Measurements from ENCODE around the gene PTRH2. TPM values are rescaled to one million over a fixed set of nuclear protein-coding genes. Genes with fewer than 3 reads are reported as not detected.
A peak's percentile ranks its signal among the peaks of the same experiment; 100 is the strongest.

The PTRH2 gene
- total RNA-seq, 1 donor from 2014 or later, result 24.4 TPM

DNA sequence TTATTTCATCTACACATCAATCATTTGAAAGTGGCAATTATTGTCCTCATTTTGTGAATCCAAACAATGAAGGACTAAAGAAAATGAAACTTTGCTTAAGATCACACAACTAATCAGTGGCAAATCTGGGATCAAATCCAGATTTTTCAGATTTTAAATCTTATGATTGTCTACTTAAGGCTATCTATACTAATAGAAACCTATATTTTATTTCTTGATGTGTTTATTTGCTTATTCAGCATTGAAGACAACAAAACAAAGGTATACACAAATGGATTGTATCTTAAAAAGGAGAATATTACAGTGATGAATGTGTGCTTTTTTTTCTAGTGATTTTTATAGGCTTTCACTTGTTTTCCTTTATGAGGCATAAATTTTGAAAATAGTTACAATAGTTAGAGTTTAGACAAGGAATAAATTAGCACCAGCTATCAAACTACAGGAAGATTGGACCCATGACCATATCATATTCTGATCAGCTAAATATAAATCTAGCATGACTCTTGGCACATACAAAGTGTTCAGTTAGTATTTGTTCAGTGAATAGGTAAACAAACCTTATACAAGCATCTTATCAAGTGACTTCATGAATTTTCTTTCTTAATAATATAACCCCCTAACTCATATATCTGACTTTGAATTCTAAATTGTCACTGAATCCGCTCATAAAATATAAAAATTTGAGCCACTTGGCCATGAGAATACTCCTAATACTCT lies 20.7 kb upstream of the PTRH2 start:
- Mint-ChIP-seq H3K36me3 (peaks cover 3% of the 10 kb centered on the region), H3K9me3 (no peaks in the 10 kb centered on the region), H3K27me3 (ENCODE audit: low read depth) (no peaks in the 10 kb centered on the region), H3K4me3 (no peak overlapping the region), H3K4me1 (peaks cover 5% of the 10 kb centered on the region), H3K27ac (peak overlapping the region; percentile 25)
- TF ChIP-seq, protein P1, sequence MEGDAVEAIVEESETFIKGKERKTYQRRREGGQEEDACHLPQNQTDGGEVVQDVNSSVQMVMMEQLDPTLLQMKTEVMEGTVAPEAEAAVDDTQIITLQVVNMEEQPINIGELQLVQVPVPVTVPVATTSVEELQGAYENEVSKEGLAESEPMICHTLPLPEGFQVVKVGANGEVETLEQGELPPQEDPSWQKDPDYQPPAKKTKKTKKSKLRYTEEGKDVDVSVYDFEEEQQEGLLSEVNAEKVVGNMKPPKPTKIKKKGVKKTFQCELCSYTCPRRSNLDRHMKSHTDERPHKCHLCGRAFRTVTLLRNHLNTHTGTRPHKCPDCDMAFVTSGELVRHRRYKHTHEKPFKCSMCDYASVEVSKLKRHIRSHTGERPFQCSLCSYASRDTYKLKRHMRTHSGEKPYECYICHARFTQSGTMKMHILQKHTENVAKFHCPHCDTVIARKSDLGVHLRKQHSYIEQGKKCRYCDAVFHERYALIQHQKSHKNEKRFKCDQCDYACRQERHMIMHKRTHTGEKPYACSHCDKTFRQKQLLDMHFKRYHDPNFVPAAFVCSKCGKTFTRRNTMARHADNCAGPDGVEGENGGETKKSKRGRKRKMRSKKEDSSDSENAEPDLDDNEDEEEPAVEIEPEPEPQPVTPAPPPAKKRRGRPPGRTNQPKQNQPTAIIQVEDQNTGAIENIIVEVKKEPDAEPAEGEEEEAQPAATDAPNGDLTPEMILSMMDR (IDR thresholded peaks at IDR 0.05; ENCODE audit: unreplicated experiment), result no peak
- no peak for DNase-seq (ENCODE audit: low spot score in 2 of 2, unreplicated experiment in 2 of 2)

- no peaks in the 10 kb centered on the region for H3K27me3 Mint-ChIP-seq (ENCODE audit: low read depth)
- TF ChIP-seq, protein P1 (IDR thresholded peaks at IDR 0.05; ENCODE audit: unreplicated experiment), result no peak
- no peak for DNase-seq (ENCODE audit: low spot score in 2 of 2, unreplicated experiment in 2 of 2)
- no peaks in the 10 kb centered on the region for H3K9me3 Mint-ChIP-seq
- H3K4me3 Mint-ChIP-seq, result no peak overlapping the region
- no peak overlapping the region for H3K27ac Mint-ChIP-seq
- H3K36me3 Mint-ChIP-seq, result no peaks in the 10 kb centered on the region
- H3K4me1 Mint-ChIP-seq, result peaks cover 5% of the 10 kb centered on the region
Observed at GRCh38 chr17:59725691-59726090, 18.5 kb upstream of the PTRH2 start.

GRCh38 chr17:59723607-59724006 lies 16.4 kb upstream of the PTRH2 start:
- Mint-ChIP-seq H3K4me1 (peaks cover 5% of the 10 kb centered on the region), H3K36me3 (no peaks in the 10 kb centered on the region), H3K27me3 (ENCODE audit: low read depth) (no peaks in the 10 kb centered on the region), H3K27ac (no peak overlapping the region), H3K4me3 (no peak overlapping the region), H3K9me3 (no peaks in the 10 kb centered on the region)
- TF ChIP-seq, protein P1 (IDR thresholded peaks at IDR 0.05; ENCODE audit: unreplicated experiment), result no peak
- no peak for DNase-seq (ENCODE audit: low spot score in 2 of 2, unreplicated experiment in 2 of 2)

DNA sequence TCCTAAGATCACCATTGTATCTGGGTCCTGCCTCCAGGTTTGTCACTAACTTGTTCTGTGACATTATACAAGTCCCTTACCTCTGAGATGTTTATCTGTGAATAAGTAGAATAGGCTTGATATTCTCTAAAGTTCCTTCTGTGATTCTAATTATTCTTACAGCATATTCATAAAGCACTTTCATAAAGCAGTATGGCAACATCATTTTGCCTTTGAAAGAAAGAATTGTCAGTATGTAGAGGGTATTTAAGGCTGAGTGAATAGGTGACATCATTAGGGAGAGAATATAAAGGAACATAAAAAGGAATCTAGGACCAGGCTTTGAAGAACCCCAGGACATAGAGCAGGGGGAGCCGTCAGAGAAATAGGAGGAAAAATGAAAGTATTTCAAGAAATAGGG lies 15.8 kb upstream of the PTRH2 start:
- TF ChIP-seq, protein P1 (IDR thresholded peaks at IDR 0.05; ENCODE audit: unreplicated experiment), result no peak
- no peak overlapping the region for H3K4me3 Mint-ChIP-seq
- H3K4me1 Mint-ChIP-seq, result peaks cover 5% of the 10 kb centered on the region
- no peaks in the 10 kb centered on the region for H3K27me3 Mint-ChIP-seq (ENCODE audit: low read depth)
- no peaks in the 10 kb centered on the region for H3K36me3 Mint-ChIP-seq
- no peaks in the 10 kb centered on the region for H3K9me3 Mint-ChIP-seq
- H3K27ac Mint-ChIP-seq, result peak overlapping the region; percentile 11
- DNase-seq (ENCODE audit: low spot score in 2 of 2, unreplicated experiment in 2 of 2), result no peak

DNA sequence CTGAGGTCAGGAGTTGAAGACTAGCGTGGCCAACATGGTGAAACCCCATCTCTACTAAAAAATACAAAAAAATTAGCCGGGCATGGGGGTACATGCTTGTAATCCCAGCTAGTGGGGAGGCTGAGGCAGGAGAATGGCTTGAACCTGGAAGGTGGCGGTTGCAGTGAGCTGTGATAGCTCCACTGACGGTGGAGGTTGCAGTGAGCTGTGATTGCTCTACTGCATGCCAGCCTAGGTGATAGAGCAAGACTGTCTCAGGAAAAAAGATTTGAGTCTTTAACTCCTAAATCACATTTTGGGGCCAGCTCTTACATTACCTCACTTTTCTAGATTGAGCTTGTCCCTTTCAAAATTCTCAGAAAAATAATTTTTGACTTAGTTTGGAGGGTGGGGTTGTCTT lies 15.4 kb upstream of the PTRH2 start:
- TF ChIP-seq, protein P1 (IDR thresholded peaks at IDR 0.05; ENCODE audit: unreplicated experiment), result no peak
- Mint-ChIP-seq H3K9me3 (no peaks in the 10 kb centered on the region), H3K4me1 (peaks cover 5% of the 10 kb centered on the region), H3K36me3 (no peaks in the 10 kb centered on the region), H3K4me3 (no peak overlapping the region), H3K27me3 (ENCODE audit: low read depth) (no peaks in the 10 kb centered on the region), H3K27ac (no peak overlapping the region)
- DNase-seq (ENCODE audit: low spot score in 2 of 2, unreplicated experiment in 2 of 2), result no peak

All from mesothelial cell of epicardium (in vitro differentiated cells).